ENCODE data around the gene MYO19.

The MYO19 gene, protein sequence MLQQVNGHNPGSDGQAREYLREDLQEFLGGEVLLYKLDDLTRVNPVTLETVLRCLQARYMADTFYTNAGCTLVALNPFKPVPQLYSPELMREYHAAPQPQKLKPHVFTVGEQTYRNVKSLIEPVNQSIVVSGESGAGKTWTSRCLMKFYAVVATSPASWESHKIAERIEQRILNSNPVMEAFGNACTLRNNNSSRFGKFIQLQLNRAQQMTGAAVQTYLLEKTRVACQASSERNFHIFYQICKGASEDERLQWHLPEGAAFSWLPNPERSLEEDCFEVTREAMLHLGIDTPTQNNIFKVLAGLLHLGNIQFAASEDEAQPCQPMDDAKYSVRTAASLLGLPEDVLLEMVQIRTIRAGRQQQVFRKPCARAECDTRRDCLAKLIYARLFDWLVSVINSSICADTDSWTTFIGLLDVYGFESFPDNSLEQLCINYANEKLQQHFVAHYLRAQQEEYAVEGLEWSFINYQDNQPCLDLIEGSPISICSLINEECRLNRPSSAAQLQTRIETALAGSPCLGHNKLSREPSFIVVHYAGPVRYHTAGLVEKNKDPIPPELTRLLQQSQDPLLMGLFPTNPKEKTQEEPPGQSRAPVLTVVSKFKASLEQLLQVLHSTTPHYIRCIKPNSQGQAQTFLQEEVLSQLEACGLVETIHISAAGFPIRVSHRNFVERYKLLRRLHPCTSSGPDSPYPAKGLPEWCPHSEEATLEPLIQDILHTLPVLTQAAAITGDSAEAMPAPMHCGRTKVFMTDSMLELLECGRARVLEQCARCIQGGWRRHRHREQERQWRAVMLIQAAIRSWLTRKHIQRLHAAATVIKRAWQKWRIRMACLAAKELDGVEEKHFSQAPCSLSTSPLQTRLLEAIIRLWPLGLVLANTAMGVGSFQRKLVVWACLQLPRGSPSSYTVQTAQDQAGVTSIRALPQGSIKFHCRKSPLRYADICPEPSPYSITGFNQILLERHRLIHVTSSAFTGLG

DNA sequence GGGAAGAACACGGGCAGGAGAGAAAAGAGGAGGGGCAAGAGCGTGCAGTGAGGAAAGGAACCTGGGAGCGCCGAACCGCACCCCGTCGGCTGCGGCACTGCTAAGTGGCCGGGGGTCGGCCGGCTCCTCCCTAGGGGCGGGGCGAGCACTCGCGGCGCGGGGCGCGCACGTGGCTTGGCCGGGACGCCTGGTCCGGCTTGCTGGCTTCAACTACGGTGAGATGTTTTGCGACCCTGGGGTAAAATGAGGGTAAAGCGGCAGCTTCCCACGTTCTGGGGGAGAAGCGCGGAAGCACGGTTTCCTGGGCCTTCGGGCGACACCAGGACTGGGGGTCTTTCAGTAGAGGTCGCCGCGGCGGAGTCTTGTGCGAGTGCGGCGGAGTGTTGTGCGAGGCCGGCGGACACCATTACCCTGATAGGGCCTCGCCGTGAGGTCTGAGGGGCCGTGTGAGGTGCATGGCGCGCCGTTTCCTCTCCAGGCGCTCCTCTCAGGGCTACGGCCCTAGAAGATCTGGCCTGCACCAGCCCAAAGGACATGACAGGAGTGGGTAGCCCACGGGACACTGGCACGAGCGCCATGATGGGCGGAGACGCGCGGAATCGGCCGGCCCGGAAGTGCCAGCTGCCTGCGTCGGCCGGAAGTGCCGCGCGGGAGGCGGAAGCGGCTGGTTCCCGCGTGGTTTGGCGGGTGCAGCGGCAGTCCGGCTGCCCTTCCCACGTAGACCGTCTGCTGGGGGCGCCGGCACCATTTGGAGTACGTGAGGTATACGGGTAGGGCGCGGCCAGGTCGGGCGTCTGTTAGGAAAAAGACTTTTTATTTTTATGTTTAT is at the start of gene MYO19, which contains the start of gene PIGW:
TSS of gene MYO19 (minus strand) at position 29 of the 829 bp plus-strand sequence. CDS start 2,330 bp downstream, outside the sequence.
TSS of gene PIGW (plus strand) at position 148 of the 829 bp plus-strand sequence. CDS start 2,115 bp downstream, outside the sequence.
- peak; percentile 91 to 94 (median 94) for DNase-seq

DNA sequence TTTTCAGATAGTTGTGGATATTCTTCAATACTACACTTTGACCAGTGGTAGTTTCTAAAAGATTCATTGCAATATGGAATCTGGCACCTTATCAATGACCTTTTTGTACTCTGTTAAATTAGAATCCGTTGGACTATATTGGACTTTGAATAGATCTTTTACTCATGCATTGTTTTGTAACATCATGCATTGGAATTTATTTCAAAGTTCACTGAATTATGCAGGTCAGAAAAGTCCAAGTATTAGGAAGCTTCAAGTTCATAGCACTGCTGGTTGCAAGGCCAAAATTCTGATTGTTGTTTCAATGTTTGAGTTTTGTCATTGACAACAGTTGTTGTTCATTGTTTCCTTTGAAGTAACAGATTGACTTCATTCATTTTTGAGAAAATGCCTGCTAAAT is 49.1 kb upstream of the MYO19 start:
- DNase-seq: no peak

DNA sequence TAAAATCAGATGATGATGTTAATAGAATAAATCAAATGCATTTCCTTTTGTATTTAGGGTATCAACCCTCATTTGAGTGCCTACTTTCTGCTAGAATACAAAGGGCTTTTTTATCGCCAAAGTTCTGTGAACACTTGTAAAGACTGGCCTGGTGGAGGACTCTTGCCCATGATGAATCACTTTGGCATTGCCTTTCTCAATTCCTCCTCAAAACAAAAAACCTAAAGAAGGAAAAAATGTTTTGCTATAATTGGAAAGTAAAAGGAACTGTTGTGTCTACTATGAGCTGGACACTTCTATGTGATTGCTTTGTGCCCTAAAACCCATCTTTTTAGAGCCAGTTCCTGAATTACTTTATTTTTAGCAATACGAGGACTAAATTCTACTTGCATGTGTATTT is 44.0 kb upstream of the MYO19 start:
- DNase-seq: no peak

DNA sequence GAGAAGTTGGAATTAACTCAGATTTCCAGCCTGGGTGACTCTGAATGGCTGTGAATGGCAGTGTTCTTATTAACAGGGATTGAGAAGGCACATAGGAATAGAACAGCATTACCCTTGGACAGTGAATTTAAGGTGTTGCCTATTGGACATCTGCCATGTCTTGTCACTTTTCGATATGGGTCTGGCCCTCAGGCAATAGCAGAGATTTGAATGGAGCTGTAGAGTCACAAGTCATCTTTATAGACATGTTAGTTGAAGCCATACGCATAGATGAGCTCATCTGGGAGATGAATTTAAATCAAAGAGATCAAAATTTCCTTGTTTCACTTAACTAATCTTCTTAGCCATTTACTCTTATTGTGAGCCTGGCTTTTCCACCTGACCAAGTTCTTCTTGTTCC is 42.1 kb upstream of the MYO19 start:
- DNase-seq: no peak

DNA sequence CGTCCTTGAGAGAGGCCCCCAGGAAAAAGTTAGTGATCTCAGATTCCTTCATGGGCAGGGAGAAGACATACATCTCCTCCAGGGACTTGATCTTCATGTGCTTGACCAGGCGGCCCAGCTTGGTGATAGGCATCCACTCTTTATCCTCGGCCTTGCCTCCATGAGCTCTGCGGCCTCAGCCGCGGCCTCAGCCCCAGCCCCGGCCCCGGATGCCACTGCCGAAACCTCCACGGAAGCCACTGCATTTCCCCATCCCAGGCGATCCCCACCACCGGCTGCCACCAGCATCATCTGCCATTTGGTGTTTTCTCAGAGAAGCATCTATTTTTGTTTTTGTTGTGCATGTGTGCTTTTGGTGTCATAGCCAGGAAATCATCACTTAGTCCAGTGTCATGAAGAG is 40.4 kb upstream of the MYO19 start:
- DNase-seq: no peak

DNA sequence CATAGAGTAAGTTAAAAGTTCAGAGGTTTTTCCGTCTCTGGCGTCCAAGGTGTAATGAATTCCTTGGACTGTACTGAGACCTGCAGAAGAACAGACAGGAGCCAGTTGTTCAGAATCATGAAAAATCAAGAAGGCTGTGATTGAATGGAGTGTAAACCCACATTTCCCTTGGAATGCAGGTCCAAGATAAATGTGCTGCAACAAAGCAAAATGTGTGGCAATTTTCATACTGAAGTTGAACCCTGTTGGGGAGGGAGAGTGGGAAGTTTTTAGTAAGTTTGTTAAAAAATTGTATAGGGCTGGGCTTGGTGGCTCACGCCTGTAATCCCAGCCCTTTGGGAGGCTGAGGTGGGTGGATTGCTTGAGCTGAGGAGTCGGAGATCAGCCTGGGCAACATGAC is 31.4 kb upstream of the MYO19 start:
- no peak for DNase-seq

DNA sequence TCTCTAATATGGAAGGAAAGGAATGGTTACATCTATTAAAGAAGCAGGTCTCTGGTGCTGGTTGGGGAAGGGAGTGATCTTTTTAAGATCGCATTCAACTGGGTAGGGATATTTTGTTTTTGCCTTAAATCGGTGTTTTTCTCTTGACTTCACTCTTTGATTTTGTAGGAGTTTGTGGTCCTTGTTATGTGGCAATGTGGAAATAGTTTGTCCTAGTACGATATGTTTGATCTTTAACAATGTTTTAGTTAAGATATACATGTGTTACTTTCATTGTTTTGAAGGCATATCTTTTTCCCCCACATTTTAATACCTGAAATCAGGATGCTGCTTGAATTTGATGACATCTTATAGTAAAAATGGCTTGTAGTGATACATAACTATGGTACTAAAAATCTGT is 18.8 kb upstream of the MYO19 start:
- DNase-seq: no peak

DNA sequence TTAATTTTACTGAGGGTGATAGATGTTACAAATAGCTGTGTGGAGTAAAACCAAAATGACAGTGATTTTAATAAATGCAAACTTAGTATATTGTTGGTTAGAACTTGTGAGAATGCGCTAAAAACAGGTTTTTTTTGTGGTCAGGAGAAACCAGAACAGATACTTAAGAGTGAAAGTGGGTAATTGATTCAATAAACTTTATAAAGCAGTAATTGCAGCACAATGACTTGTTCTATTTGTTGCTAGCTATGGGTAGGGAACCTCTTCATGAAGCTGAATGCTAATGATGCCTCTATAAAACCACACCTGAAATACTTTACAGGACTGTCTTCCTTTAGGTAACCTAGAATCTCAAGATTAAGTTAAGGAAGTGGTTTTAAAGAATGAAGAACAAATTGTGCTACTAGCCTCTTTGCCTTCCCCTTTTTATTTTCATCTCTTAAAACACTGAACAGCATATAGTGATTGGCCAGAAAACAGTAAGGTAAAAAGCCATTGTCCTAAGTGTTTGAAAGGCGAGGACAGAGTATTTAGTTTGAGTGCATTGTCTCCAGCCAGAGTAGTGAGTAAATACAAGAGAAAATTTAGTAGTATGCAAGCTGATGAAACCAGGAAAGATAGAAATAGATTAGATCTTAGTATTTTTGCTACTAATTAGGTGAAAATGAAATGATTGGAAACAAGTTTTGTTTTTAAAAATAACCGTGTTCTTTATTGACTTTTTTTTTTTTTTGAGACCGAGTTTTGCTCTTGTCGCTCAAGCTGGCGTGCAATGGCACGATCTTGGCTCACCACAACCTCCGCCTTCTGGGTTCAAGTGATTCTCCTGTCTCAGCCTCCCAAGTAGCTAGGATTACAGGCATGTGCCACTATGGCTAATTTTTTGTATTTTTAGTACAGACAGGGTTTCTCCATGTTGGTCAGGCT is 16.1 kb upstream of the MYO19 start:
- DNase-seq: no peak

DNA sequence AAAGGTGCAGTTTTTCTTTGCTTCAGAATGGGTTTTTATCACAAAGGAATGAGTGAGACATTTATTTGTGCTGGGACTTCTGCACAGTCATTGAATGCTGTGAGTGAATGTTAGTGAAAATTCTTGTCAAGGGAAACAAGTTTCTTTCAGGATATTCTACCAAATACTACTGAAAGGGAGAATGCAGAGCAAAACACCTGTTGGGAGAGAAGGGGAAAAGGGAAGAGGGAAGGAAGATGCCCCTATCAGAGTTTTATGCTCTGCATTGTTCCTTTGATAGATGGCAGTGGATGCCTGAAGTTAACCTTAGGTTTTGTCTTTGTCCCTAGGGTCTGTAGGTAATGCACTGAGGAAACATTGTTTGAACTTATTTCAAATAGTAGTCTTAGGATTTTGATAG is 13.1 kb upstream of the MYO19 start:
- DNase-seq: no peak

DNA sequence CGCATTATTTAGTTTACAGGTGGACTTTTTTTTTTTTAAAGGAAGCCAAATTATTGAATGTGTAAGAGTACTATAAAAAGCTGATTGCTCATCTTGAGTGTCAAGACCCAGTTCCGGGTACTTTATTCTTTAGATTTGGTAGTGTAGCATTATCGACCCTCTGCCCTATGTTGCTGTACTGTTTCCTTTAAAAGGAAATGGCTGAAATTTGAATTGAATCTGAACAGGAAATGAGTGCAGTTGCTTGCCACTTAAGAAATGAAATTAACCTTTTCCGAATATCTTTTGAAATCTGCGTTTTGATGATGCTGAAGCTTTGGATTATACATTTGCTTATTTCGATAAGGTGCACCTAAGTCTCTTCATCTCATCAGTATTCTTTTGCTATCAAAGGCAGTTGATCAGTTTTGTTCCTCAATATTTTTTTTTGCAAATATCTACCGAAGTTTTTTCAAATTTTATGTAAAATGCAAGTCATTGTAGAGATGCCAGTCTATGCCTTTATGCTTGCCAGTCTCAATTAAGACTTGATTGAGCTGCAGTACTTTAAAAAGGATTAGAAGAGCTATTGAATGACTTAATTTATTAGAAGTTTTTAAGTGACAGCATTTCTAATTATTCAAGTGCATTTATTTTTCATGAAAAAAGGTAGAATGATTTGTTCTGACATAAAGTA is 11.9 kb upstream of the MYO19 start:
- DNase-seq: no peak

DNA sequence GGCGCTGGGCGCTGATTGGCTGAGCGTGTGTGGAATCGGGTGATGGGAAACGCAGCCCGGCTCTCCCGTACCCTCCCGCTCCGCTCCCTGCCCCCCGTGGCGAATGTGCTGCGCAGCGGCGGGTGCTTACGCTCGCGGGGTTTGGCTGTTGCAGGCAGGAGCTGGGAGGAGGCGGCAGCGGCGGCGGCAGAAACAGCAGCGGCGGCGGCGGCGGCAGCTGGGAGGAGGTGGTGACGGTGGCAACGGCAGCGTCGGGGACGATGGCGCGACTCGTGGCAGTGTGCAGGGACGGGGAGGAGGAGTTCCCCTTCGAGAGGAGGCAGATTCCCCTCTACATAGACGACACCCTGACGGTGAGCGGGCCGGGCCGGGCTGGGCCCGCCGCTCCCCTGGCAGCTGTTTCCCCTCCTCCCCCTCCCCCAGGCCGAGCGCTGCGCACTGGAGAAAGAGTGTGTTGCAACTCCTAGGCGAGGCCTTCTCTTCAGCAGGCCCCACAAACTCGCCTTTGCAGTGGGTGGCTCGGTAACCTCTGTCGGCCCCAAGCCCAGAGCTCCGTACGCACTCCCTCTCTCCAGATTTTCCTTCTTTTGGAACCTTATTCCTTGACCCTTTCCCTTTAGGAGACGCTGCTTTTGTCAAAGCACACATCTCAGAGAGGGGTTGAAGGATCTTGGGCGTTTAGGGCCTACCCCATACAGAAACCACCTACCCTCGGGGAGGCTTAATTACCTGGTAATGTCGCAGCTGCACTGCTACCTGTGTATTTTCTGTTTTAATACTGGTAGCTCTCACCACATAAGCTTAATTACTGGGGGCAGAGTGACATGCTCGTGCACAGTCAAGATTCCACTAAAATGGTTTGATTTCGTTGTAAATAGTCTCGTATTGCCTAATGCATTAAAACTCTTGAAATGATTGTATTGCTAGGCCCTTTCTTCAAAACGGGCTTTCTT is 11.1 kb upstream of the MYO19 start:
- DNase-seq: peak; percentile 95 to 98 (median 97)

DNA sequence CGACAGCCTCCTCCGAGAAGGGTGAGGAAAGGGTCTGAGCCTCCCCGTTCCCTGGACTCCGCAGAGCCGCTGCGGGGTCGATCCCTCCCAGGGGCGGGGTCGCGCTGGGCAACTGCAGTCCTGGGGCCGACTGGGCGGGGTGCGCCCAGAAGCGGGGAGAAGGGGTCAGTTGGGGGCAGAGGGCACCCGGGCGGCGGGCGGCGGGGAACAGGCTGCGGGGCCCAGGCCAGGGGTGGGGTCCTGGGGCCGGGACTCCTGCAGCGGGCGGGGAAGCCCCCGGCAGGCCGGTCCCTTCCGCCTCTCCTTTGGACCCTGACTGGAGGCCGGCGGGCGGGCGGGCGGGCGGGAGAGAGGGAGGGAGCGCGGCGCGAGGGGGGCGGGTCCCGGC is 10.4 kb upstream of the MYO19 start:
- DNase-seq: peak in 1 of 3 experiments; percentile 63

DNA sequence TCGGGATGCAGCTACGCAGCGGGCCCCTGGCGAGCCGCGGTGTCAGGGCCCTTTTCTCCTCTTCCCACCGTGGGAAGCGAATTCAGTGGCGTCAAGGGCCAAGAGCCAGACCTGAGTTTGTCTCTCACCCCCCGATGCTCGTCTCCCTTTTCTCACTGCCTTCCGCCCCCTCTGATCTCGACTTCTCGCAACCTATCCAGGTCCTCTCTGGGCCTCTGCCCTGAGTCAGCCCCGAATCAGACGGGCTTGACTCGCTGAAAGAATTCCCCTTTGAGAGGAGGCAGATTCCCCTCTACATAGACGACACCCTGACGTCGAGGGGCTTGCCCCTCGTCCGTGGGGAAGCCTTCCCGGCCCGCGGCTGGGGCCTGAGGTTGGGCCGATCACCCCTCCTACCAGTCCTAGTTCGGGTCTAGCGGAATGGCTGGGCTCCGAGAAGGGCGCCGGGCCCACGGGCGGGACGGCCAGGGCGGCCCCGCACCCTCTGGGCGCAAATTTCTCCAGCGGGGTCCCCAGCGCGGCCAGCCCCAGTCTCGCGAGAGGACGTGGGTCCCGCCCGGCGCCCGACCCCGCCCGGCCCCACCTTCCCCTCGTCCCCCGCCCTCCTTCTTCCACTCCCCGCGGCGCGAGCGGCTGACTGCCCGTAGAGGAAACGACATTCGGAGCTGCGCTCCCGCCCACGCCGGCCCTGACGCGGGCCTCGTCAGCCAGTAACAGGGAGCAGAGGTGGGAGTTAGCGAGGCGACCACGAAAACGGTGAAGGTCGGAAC is 9.8 kb upstream of the MYO19 start, which contains the start of gene GGNBP2:
TSS of gene GGNBP2 (plus strand) at position 613 of the 770 bp plus-strand sequence. CDS start 806 bp downstream, outside the sequence.
- peak; percentile 84 to 95 (median 92) for DNase-seq

DNA sequence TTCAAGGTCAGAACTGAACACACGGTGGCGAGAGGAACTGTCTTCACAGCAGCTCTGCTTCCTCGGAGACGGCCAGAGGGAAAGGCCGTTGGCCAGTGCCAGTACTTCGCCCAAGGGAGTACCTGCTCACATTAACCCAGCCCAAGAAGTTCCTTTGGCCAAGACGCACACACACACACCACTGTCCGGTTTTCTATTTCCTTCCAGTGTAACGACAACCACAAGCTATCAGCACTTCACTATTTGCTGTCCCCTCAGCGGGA is 9.3 kb upstream of the MYO19 start:
- DNase-seq: no peak

DNA sequence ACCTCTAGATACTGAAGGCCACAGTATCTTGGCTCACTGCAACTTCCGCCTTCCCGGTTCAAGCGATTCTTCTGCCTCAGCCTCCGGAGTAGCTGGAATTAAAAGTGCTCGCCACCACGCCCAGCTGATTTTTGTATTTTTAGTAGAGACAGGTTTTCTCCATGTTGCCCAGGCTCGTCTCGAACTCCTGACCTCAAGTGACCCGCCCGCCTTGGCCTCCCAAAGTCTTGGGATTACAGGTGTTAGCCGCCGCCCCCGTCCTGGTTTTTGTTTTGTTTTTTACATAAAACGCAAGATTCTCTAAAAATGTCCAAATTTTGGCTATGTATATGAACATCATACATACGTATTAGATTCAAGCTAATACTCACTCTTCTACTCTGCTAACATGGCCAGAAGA is 8.1 kb upstream of the MYO19 start:
- no peak for DNase-seq

DNA sequence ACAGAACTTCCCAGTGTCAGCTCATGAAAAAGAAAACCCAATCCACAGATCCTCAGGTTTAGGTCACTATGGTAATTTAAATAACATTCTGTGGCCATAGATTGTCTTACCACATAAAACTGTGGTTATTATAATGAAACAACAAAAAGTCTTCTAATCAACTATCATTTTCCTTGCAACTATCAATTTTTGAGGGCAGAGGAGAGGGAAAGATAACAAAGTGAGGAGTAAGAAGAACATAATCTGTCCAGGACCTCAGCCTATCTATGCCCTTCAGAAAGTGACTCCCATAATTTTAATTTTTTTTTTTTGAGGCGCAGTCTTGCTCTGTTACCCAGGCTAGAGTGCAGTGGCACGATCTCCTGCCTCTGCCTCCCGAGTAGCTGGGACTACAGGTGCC is 6.0 kb upstream of the MYO19 start:
- DNase-seq: no peak

DNA sequence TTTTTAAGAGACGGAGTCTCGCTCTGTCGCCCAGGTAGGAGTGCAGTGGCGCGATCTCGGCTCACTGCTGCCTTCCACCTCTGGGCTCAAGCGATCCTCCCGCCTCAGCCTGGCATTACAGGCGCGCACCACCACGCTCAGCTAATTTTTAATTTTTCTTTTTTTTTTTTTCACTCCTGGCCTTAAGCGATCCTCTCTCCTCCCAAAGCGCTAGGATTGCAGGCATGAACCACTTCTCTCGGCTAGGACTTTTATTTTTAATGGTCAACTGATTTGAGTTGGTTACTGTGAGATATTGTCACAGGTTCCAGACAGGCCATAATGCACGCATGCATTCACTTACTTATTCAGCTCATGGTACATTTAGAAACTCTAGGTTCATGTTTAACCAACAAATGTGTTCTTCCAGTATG is 1.0 kb upstream of the MYO19 start:
- DNase-seq: no peak

DNA sequence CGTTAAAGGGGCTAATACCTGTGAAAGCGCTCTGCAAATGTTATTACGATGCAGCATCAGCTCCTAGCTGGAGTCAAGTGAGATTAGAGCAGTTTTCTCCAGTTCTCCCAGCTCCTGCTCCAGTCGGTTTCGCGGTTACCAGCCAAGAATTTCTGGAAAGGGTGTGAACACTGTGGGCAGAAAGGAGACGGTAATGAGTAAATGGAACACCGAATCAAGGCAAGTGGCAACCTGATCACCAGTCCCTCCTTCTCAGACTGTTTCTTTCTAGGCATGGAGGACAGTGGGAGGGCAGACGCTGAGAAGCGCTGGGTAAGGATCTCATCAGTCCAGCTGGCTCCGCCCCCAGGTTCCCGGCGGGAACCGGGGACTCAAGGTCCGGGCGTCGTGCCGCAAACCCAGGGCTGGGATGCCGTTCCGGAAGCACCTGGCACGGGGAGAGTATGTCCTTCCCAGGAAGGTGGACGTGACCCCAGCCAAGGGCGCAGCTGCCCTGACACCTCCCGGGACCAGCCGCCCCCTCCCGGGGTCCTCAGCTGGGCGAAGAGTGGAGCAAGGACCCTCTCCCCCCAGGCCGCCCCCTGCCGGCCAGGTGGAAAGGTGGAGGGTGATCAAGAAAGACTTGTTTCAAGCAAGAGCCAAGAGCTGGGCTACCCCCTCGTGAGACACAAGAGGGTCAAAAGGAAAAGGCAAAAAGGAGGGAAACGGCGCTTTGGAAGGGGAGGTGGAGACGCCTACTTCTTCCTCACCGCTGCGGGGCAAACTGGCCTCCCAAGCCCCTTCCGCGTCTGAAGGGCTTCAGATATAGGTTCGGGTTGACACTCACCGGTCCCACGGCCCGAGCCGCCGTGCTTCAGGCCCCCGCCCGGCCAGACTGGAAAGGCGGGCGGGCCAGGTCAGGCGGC is 481 bp downstream of the MYO19 start:
- peak; percentile 85 to 91 (median 90) for DNase-seq
